ENCODE results near the gene PAM.

The PAM gene

DNA sequence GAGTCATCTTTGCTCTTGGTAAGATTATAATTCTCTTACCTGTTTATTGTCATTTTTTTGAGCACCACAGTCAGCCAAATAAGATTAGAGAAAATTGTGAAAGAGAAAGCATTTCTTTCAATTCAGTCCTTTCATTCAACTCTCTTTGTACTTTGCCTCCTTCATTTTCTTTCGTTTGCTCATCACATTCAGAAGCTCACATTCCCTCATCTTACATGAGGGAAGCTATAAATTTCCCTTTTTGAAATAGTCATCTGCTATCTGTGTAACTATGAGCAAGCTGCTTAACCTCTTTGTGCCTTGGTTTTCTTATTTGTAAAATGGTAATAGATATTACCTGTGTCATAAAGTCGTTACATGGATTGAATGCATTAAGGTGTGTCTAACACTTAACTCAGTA lies 41.4 kb downstream of the PAM start:
- no peak for DNase-seq (ENCODE audit: low read depth)
- TF ChIP-seq, protein P1, sequence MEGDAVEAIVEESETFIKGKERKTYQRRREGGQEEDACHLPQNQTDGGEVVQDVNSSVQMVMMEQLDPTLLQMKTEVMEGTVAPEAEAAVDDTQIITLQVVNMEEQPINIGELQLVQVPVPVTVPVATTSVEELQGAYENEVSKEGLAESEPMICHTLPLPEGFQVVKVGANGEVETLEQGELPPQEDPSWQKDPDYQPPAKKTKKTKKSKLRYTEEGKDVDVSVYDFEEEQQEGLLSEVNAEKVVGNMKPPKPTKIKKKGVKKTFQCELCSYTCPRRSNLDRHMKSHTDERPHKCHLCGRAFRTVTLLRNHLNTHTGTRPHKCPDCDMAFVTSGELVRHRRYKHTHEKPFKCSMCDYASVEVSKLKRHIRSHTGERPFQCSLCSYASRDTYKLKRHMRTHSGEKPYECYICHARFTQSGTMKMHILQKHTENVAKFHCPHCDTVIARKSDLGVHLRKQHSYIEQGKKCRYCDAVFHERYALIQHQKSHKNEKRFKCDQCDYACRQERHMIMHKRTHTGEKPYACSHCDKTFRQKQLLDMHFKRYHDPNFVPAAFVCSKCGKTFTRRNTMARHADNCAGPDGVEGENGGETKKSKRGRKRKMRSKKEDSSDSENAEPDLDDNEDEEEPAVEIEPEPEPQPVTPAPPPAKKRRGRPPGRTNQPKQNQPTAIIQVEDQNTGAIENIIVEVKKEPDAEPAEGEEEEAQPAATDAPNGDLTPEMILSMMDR (IDR thresholded peaks at IDR 0.05; ENCODE audit: insufficient read depth, low read depth, low read length, missing control alignments): no peak
- H3K4me3 ChIP-seq (ENCODE audit: low read depth, low read length): no peak overlapping the region

GRCh38 chr5:102797322-102797884 lies 42.3 kb downstream of the PAM start:
- TF ChIP-seq, protein P1 (IDR thresholded peaks at IDR 0.05; ENCODE audit: insufficient read depth, low read depth, low read length, missing control alignments): no peak
- no peak overlapping the region for H3K4me3 ChIP-seq (ENCODE audit: low read depth, low read length)
- DNase-seq (ENCODE audit: low read depth): no peak

DNA sequence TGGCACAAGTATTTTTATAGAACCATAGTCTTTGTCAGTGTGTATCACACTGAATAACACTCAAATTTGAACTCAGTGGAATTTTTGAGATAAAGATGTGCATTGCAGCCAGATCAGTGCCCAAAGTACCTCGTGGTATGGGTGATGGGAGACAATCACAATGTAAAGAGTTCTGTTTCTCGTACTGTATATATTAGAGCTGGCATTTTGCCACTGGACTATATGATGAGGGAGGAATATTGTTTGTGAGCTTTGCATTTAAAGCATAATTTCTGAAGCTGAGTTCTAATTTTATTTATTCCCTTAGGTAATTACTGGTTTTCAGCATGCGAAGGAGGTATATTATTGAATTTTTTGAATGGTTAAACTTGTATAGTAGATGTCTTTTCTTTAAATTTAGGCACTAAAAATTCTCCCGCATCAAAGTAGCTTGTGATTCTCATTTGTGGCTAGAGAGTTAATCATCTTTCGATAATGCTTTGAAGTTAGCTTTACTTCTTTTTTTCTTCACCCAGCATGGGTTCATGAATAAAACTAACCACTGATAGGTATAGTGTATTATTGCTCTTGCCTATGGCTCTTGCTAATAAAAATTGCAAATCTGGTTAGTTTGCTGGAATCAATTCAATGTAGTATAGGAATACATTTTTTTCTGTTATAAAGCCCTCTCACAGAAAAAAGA lies 43.1 kb downstream of the PAM start:
- no peak for DNase-seq (ENCODE audit: low read depth)
- TF ChIP-seq, protein P1 (IDR thresholded peaks at IDR 0.05; ENCODE audit: insufficient read depth, low read depth, low read length, missing control alignments): no peak
- no peak overlapping the region for H3K4me3 ChIP-seq (ENCODE audit: low read depth, low read length)

- no peak for DNase-seq (ENCODE audit: low read depth)
Observed at GRCh38 chr5:102799017-102799416, 43.9 kb downstream of the PAM start.

GRCh38 chr5:102800427-102800826 lies 45.3 kb downstream of the PAM start:
- DNase-seq (ENCODE audit: low read depth): no peak
- TF ChIP-seq, protein P1 (IDR thresholded peaks at IDR 0.05; ENCODE audit: insufficient read depth, low read depth, low read length, missing control alignments): no peak

More at GRCh38 chr5:102799017-102799416, 43.9 kb downstream of the PAM start:
- no peak overlapping the region for H3K4me3 ChIP-seq (ENCODE audit: low read depth, low read length)
- TF ChIP-seq, protein P1 (IDR thresholded peaks at IDR 0.05; ENCODE audit: insufficient read depth, low read depth, low read length, missing control alignments): no peak

DNA sequence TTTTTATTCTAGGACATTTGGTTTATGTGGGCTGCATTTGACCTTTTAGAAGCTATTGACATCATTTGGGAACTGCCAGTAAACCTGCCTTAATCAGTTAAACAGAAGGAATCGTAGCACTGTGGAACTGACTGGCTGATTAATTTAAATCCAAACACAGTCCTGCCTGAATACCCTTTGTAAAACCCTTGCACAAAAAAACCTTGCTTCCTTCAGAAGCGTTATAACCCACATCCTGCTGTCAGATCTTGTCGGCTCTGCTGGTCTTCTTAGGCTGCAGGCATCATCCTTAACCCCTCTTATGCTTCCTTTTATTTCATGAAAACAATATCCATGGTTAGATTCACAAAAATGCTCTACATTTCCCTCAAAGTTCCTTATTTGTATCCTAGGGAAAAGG lies 46.3 kb downstream of the PAM start:
- DNase-seq (ENCODE audit: low read depth): no peak
- TF ChIP-seq, protein P1 (IDR thresholded peaks at IDR 0.05; ENCODE audit: insufficient read depth, low read depth, low read length, missing control alignments): no peak
- H3K4me3 ChIP-seq (ENCODE audit: low read depth, low read length): no peak overlapping the region

More at GRCh38 chr5:102800427-102800826, 45.3 kb downstream of the PAM start:
- H3K4me3 ChIP-seq (ENCODE audit: low read depth, low read length): no peak overlapping the region

Data from GM12865 (cell line).